Left kidney (tissue), 2 donors: ENCODE data around the gene GSTCD. TPM values are rescaled to one million over a fixed set of nuclear protein-coding genes. Genes with fewer than 3 reads are reported as not detected.
A peak's percentile ranks its signal among the peaks of the same experiment; 100 is the strongest.

Source experiments
- DNase-seq: peaks from one replicate; pipeline ENCODE4 v3.0.0-alpha.2; 2013
- polyA plus RNA-seq: library from polyadenylated mRNA; unstranded; fragments of 120-200 nt; gene quantifications from one replicate; pipeline ENCODE4 v1.2.1, GENCODE V29; 2013; ENCODE audit not compliant: insufficient read length

GSTCD gene
- polyA plus RNA-seq, 1 donor, result 23.1 TPM

DNA sequence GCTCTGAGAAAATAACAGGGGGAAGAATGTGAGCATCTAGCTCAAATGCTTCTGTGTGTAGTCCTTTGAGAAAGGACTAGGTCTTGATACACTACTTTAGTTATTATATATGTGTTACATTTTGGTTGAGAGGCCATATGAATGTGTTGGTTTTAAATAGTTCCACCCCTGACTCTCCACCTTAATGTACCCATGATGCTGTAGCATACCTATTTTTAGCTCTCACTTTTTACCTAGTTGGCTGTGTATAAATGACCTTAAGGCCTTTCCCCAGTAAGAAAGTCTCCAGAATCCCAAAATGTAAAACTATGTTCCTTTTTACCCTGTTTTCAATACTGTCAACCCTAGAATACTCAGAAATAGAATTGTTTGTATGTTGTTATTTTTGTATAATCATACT, 166.6 kb downstream of the GSTCD start:
- no peak for DNase-seq

DNA sequence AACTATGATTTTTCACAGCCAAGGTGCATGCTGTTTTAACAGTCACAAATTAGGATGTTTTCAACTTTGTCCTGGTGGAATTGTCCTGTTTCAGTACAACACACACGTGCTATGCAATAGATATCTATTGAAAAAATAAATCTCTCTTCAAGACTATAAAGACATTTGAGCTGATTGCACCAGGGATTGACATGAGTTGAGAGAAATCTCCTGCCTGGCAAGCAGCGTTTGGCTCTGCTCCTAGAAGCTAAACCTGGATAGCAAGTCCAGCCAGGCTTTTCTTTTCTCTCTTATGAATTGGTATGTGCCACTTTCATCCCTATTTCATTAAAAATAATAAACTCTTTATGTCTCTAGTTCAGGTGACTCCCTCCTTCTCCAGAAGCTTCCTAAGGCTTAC, 170.1 kb downstream of the GSTCD start:
- no peak for DNase-seq

DNA sequence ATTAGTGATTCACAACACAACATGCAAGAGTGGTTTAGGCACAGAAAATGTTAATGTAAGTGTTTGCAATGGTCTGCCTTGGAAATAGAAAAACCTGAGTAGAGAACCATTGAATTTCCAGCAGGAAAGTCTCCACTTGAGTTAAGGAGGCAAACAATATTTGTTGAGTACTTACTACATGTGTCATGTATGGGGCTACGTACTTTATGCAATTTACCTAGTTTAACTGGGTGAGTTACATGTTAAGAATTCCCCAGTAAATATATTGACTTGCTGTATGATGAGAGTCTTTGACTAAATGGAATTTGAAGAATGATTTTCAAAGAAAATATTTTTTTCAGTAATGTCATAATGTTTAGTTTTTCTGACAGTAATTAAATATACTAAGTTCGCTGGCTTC, 178.9 kb downstream of the GSTCD start:
- DNase-seq, result no peak

DNA sequence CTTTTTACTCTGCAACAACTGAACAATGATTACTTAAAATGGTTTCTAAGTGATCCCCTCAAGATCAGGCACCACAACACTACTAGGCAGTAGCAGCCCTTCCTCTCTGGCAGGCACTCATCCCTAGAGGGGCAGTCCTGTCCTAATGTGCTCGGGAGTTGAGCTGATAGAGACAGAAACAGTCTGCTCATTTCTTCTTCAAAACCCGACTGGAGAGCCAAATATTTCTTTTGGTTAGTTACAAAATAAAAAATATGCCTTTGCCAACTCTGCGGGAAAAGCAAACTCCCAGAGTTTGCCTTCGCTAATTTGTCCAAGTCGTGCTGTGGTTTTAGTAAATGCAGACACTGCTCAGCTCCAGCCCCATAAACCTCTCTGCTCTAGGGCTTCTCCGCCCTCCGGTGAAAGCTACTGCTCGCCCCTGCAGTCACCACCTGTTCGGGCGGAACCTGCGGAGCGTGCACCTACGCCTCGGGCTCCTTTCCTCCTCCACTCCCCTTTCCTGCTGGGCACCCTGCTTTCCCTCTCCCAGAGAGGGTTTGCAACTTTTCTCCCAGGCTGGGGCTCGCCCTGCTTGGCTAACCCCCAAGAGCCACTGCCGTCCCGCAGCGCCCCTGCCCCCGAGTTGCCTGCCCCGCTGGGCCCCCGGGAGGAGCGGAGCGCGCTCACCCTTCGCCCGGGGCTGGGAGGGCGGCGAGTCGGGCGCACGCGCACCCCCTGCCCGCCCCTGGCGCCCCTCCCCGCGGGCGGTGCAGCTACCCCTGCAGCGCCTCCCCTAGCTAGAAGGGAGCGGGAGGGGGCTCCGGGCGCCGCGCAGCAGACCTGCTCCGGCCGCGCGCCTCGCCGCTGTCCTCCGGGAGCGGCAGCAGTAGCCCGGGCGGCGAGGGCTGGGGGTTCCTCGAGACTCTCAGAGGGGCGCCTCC, 186.3 kb downstream of the GSTCD start, which contains the start of gene NPNT:
NPNT (plus strand) TSS at position 812 of the 923 bp plus-strand sequence. CDS start 182 bp downstream, outside the sequence.
- DNase-seq, result peak; percentile 48

DNA sequence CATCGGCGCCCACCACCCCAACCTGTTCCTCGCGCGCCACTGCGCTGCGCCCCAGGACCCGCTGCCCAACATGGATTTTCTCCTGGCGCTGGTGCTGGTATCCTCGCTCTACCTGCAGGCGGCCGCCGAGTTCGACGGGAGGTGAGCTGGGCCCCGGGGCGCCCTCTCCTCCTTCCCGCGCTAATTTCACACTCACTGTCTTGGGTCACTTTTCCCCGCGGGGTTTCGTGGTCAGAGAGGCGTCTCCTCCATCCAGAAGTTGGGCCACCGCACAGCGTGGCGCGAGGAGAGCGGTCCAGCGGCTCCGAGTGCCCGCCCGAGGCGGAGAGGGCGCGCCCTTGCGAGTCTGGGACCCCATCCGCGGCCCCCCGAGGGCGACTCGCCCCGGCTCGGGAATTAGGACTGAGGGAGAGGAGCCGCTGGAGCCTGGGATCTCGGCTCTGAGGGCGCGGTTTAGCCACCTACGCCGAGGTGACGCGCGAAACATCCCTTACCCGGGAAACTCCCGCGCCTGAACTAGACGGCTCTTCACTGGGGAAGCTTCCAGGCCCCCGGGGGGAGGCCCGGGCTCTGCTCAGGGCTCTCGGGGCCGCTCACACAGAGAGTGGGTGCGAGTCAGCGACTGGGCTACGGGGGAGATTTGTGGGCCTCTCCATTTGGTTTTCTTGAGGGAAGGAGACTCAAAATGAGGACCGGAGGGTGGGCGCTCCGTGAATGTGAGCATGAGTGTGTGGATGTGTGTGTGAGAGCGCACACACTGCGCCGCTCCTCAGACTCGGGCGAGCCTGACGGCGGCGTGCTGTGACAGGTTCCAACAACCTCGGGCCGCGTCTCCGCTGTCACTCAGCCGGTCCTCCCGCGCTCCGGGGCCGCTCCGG, 187.2 kb downstream of the GSTCD start:
- DNase-seq, result peak; percentile 40

DNA sequence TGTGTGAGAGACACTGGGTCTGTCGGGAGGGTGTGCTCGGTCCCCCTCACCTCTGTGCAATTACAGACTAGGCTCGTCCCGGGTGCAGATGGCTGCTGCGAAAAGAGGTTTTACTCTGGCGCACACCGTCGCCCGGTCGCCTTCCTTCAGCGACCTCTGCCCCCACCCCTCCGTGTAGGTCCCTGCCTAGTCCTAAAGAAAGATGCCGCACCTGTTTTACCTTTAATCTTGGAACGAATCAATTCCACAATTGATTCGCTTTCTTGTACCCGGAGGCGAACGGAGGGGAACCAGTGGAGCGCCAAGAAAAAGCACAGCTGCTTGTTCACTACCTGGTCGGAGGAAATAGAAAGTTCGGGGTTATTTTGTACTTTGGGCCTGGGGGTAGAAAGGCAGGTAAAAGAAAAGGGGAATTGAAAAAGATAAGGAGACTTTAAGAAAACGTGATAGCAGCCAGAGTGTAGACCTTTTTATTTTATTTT, 187.9 kb downstream of the GSTCD start:
- peak; percentile 5 for DNase-seq

Other genes starting within 250 kb of the GSTCD start
- gene PPA2, start 234.7 kb upstream of the GSTCD start, polyA plus RNA-seq, result 115 TPM
- gene ARHGEF38, start 156.2 kb upstream of the GSTCD start, polyA plus RNA-seq, result 5.9 TPM
- 37.7 TPM for gene INTS12, start 95 bp upstream of the GSTCD start, polyA plus RNA-seq
- 199 TPM for gene NPNT, start 186.7 kb downstream of the GSTCD start, polyA plus RNA-seq